K562 (cell line): ENCODE data around the gene NUP188. TPM values are rescaled to one million over a fixed set of nuclear protein-coding genes. Genes with fewer than 3 reads are reported as not detected.

Source experiments
- ATAC-seq: fragments of 200-7000 bp; cut with Tn5 transposase; 3 replicates; pipeline ENCODE4 v1.9.1; 2020; ENCODE audit warnings: moderate library complexity
- BruUV-seq: library from RNA; stranded (reverse); fragments of 400-500 nt; replicated peaks from 2 replicates; lab custom pipeline; 2021; lab: Mats Ljungman, UMichigan
- CTCF ChIA-PET: fragments of 300-600 bp; formaldehyde crosslinking; extraction: SDS; loops from one replicate; lab custom pipeline; 2021; ENCODE audit warnings: low intra/inter-chr PET ratio; lab: Yijun Ruan, JAX
- POLR2A ChIA-PET: fragments of 300-600, 350-650 bp; sonication (Branson Sonifier 250); formaldehyde crosslinking; extraction: SDS; loops from one replicate; lab custom pipeline; 2021; ENCODE audit warnings: antibody characterized with exemption, inconsistent platforms; lab: Yijun Ruan, JAX
- DNase-seq, 4 experiments: peaks; one replicate each; pipeline versions ENCODE4 v3.0.0 to v3.0.0-alpha.2; 2011 to 2018; ENCODE audit warnings: low spot score in 3 of 4, mixed read lengths in 3 of 4; ENCODE audit errors: extremely low read depth in 1 of 4
- FAIRE-seq: peaks from 2 replicates; lab custom pipeline; 2011; peaks lifted over from hg19 to GRCh38; lab: Jason Lieb, UNC
- H2AFZ ChIP-seq: 2 replicates; pipeline ENCODE4 v1.6.0; 2011; ENCODE audit warnings: low read depth, low read length, control low read depth, inconsistent platforms
- H3K27ac ChIP-seq: fragments of 200-600 bp; 3 replicates; pipeline ENCODE4 v1.8.0; 2011; ENCODE audit warnings: low read depth, mild to moderate bottlenecking, control low read depth, inconsistent platforms, low read length, moderate library complexity, mixed read lengths; ENCODE audit errors: extremely low read depth
- H3K27me3 ChIP-seq, 2 experiments: fragments of 300-600 bp in 1 of 2; 2 replicates in 1 of 2; 3 replicates in 1 of 2; pipeline versions ENCODE4 v1.6.0 to v1.8.0; 2011; ENCODE audit warnings: inconsistent platforms in 2 of 2, low read length in 2 of 2, mild to moderate bottlenecking in 1 of 2, mixed read lengths in 1 of 2, moderate library complexity in 1 of 2; ENCODE audit not compliant: control insufficient read depth in 2 of 2, insufficient read depth in 2 of 2
- H3K36me3 ChIP-seq: fragments of 300-600 bp; 3 replicates; pipeline ENCODE4 v1.8.0; 2011; ENCODE audit warnings: mild to moderate bottlenecking, low read length, inconsistent platforms; ENCODE audit not compliant: control insufficient read depth, insufficient read depth
- H3K4me1 ChIP-seq, 2 experiments: fragments of 200-600 bp in 1 of 2; replicated peaks in 1 of 2; 2 replicates in 1 of 2; 3 replicates in 1 of 2; pipeline versions ENCODE4 v1.5.1 to v1.8.0; 2011; ENCODE audit warnings: inconsistent platforms in 2 of 2, low read length in 2 of 2, mild to moderate bottlenecking in 1 of 2, mixed read lengths in 1 of 2, moderate library complexity in 1 of 2; ENCODE audit not compliant: control insufficient read depth in 2 of 2, insufficient read depth in 2 of 2
- H3K4me2 ChIP-seq: 2 replicates; pipeline ENCODE4 v1.6.1; 2011; ENCODE audit warnings: low read length, control low read depth, inconsistent platforms, mixed read lengths; ENCODE audit not compliant: insufficient read depth
- H3K4me3 ChIP-seq: fragments of 200-600 bp; sonication (generic), shearing (Covaris generic); 2 replicates; pipeline ENCODE4 v1.5.1; 2016; ENCODE audit warnings: control low read depth, inconsistent platforms
- H3K79me2 ChIP-seq: fragments of 200-600 bp; 3 replicates; pipeline ENCODE4 v1.8.0; 2011; ENCODE audit warnings: low read length, inconsistent platforms; ENCODE audit not compliant: control insufficient read depth, insufficient read depth
- H3K9ac ChIP-seq, 2 experiments: 2 replicates each; pipeline versions ENCODE4 v1.6.0 to v1.6.1; 2011; ENCODE audit warnings: low read depth in 2 of 2, low read length in 2 of 2, control low read depth in 1 of 2, inconsistent platforms in 1 of 2, mild to moderate bottlenecking in 1 of 2, mixed read lengths in 1 of 2; ENCODE audit not compliant: insufficient read depth in 1 of 2
- H3K9me1 ChIP-seq: one replicate; pipeline ENCODE4 v1.6.0; 2011; ENCODE audit warnings: inconsistent platforms, mild to moderate bottlenecking, low read length, moderate library complexity; ENCODE audit not compliant: control insufficient read depth, insufficient read depth
- H3K9me3 ChIP-seq: replicated peaks from 2 replicates; pipeline ENCODE4 v1.5.1; 2011; ENCODE audit warnings: low read depth, low read length, inconsistent platforms; ENCODE audit not compliant: control insufficient read depth, insufficient read depth
- H4K20me1 ChIP-seq: replicated peaks from 2 replicates; pipeline ENCODE4 v1.6.1; 2011; ENCODE audit warnings: low read length, inconsistent platforms, mixed read lengths; ENCODE audit not compliant: control insufficient read depth, insufficient read depth
- CBX1 ChIP-seq: sonication (generic); IDR thresholded peaks from 2 replicates; pipeline ENCODE4 v1.6.1; 2016; ENCODE audit warnings: antibody characterized with exemption, low read depth, mild to moderate bottlenecking
- CHD4 ChIP-seq: fragments of 200-600 bp; sonication (generic); IDR thresholded peaks from 3 replicates; pipeline ENCODE4 v1.6.1; 2012; ENCODE audit warnings: low read depth, mild to moderate bottlenecking, mixed read lengths, low read length, inconsistent platforms; ENCODE audit not compliant: insufficient read depth, insufficient replicate concordance, poor library complexity, severe bottlenecking
- EGR1 ChIP-seq: fragments of 450-650 bp; conservative IDR thresholded peaks from 2 replicates; pipeline ENCODE4 v1.6.1; 2017; ENCODE audit warnings: mild to moderate bottlenecking
- ESRRA ChIP-seq: fragments of 450-650 bp; IDR thresholded peaks from 2 replicates; pipeline ENCODE4 v1.6.1; 2014; ENCODE audit warnings: low read depth, mild to moderate bottlenecking, moderate library complexity, borderline replicate concordance
- ETV5 ChIP-seq: sonication (generic); formaldehyde crosslinking; IDR thresholded peaks from 2 replicates; pipeline ENCODE4 v1.4.0; 2020; ENCODE audit warnings: low read depth, mild to moderate bottlenecking, missing genetic modification reagents
- HNRNPLL ChIP-seq: fragments of 200-400 bp; formaldehyde crosslinking; IDR thresholded peaks from 2 replicates; pipeline ENCODE4 v1.6.1; 2017; ENCODE audit warnings: low read length, low read depth, mild to moderate bottlenecking; ENCODE audit not compliant: poor library complexity, severe bottlenecking
- KLF1 ChIP-seq: fragments of 450-650 bp; IDR thresholded peaks from 2 replicates; pipeline ENCODE4 v1.6.1; 2016; ENCODE audit warnings: missing genetic modification characterization, missing compliant biosample characterization
- NFE2L1 ChIP-seq: fragments of 450-650 bp; IDR thresholded peaks from 2 replicates; pipeline ENCODE4 v1.6.1; 2016; ENCODE audit warnings: missing genetic modification characterization, low read depth, mild to moderate bottlenecking, missing compliant biosample characterization, moderate library complexity, borderline replicate concordance
- PTBP1 ChIP-seq: fragments of 200-400 bp; formaldehyde crosslinking; IDR thresholded peaks from 2 replicates; pipeline ENCODE4 v1.6.1; 2017; ENCODE audit warnings: low read depth, low read length
- RCOR1 ChIP-seq, 2 experiments: IDR thresholded peaks; 2 replicates each; pipeline ENCODE4 v1.6.1; 2012; ENCODE audit warnings: low read depth in 2 of 2, low read length in 2 of 2, borderline replicate concordance in 1 of 2, improper control_type of control experiment in 1 of 2
- SETDB1 ChIP-seq: IDR thresholded peaks from one replicate; pipeline ENCODE4 v1.6.1; 2012; ENCODE audit warnings: low read length, control low read depth, inconsistent platforms
- SMAD3 ChIP-seq: fragments of 450-650 bp; formaldehyde crosslinking; conservative IDR thresholded peaks from 2 replicates; pipeline ENCODE4 v1.4.0; 2020; ENCODE audit warnings: mild to moderate bottlenecking
- SMARCA5 ChIP-seq: fragments of 450-650 bp; IDR thresholded peaks from 2 replicates; pipeline ENCODE4 v1.6.1; 2016
- SP1 ChIP-seq: sonication (generic); formaldehyde crosslinking; IDR thresholded peaks from 2 replicates; pipeline ENCODE4 v1.8.1; 2022; ENCODE audit warnings: mild to moderate bottlenecking, missing genetic modification reagents
- SRSF3 ChIP-seq: fragments of 200-400 bp; formaldehyde crosslinking; IDR thresholded peaks from 2 replicates; pipeline ENCODE4 v1.6.1; 2016; ENCODE audit warnings: mild to moderate bottlenecking, low read length, moderate library complexity; ENCODE audit not compliant: insufficient read depth
- STAT5B ChIP-seq: fragments of 250-450 bp; sonication (Bioruptor Pico); IDR thresholded peaks from 2 replicates; pipeline ENCODE4 v1.8.0; 2021; ENCODE audit warnings: mild to moderate bottlenecking, inconsistent platforms
- YBX1 ChIP-seq: fragments of 450-650 bp; IDR thresholded peaks from 2 replicates; pipeline ENCODE4 v1.7.1; 2016; ENCODE audit warnings: mild to moderate bottlenecking
- ZBTB7A ChIP-seq: IDR thresholded peaks from 2 replicates; pipeline ENCODE4 v1.6.1; 2011; ENCODE audit warnings: low read depth, mild to moderate bottlenecking, low read length, moderate library complexity, borderline replicate concordance; ENCODE audit not compliant: control insufficient read depth
- WGBS: fragments of 100-300 bp; shearing (Covaris generic); methylation state at CpG from one replicate; pipeline ENCODE4 v1.1.6; 2016; ENCODE audit warnings: low coverage, mixed read lengths; ENCODE audit not compliant: insufficient coverage; ENCODE audit errors: missing lambda C conversion rate; 5-methylcytosine and 5-hydroxymethylcytosine counted together
- in situ Hi-C: fragments of 300-500 bp; cut with MboI; formaldehyde crosslinking; loops from 4 replicates; pipeline ENCODE4 v1.15.0; 2018; ENCODE audit warnings: inconsistent platforms, mixed read lengths
- intact Hi-C: fragments of 100-400 bp; cut with micrococcal nuclease; formaldehyde crosslinking; loops from 2 replicates; pipeline ENCODE4 v1.14.2; 2022
- polyA plus RNA-seq, 8 experiments: library from polyadenylated mRNA; depleted of rRNA in 4 of 8; stranded (reverse) in 5 of 8; unstranded in 3 of 8; fragments of >200 nt; fragmentation: Nextera tagmentation in 2 of 8; fragmentation: Illumina TruSeq in 1 of 8; extraction: Ambion mirVana in 2 of 8; extraction: Trizol in 1 of 8; gene quantifications; 2 replicates each; pipeline versions ENCODE4 v1.2.1 to v1.2.3, GENCODE V29; 2011 to 2014; ENCODE audit warnings: inconsistent platforms in 1 of 8, missing spikeins in 1 of 8
- total RNA-seq, 7 experiments: library from RNA; depleted of rRNA in 6 of 7; stranded (reverse); fragments of >200 nt in 6 of 7; fragmentation: Illumina TruSeq in 2 of 7; extraction: Trizol in 2 of 7; gene quantifications; 2 replicates each; pipeline versions ENCODE4 v1.2.1 to v1.2.3, GENCODE V29; 2011 to 2021; ENCODE audit warnings: low replicate concordance in 1 of 7
- TF ChIP-seq, protein P1 (sequence below): fragments of 250-450 bp; sonication (Bioruptor Pico); IDR thresholded peaks from 2 replicates; pipeline ENCODE4 v1.4.0; 2020

The NUP188 gene
- total and polyA plus RNA-seq, 9 of the 15 experiments (the other 6 are each of a cell fraction or from before 2014, with no cell fraction given), result 11.7 to 135 (median 70.6) TPM

DNA sequence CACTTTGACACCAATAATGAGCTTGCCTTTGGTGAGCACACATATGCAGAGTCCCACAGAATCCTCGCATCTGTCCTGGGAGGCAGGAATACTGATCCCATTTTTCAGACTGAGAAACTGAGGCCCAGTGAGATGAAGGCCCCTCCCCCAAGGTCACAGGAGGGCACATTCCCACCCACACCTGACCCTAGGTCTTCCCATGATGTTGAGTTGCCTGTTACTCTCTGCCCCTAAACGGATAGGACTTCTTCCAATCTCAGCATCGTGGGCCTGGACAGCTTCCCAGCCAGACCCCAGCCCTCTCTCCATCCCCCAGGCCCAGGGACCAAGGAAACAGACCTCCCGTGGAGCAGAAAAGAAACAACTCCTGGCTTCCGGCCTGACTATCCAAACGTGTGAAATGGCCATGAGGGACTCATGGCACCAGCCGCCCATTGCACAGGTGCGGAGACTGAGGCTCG, 79.8 kb downstream of the NUP188 start:
- peak overlapping the region; percentile 89 for H3K4me2 ChIP-seq
- H3K36me3 ChIP-seq, result peaks cover 7% of the 10 kb centered on the region; the same call in 1 of the 3 replicates
- peak overlapping the region; percentile 68 for H3K27ac ChIP-seq
- peaks cover 8% of the 10 kb centered on the region for H3K9me1 ChIP-seq
- peak overlapping the region; percentile 56 for H3K4me3 ChIP-seq
- intact Hi-C loops, result loop anchor here (5.0 kb wide), 1 partner anchor 85 kb away; the partner anchor contains the start of genes CRAT and PTPA
- no peak for FAIRE-seq
- 9% methylated on average over 8 of the region's 9 CpGs for WGBS
- DNase-seq, result peak in 1 of 4 experiments; percentile 50
- H3K9me3 ChIP-seq, result no peaks in the 10 kb centered on the region
- H4K20me1 ChIP-seq, result no peaks in the 10 kb centered on the region
- in situ Hi-C loops, result no loop called here
- H3K27me3 ChIP-seq, result no peaks in the 10 kb centered on the region
- CTCF ChIA-PET, result no interaction called here
- no peak for ATAC-seq
- H3K9ac ChIP-seq, result peak overlapping the region; percentile 64 to 99
- H3K79me2 ChIP-seq, result peaks cover 51% of the 10 kb centered on the region
- peaks cover 45 to 71% of the 10 kb centered on the region in 2 experiments for H3K4me1 ChIP-seq
- POLR2A ChIA-PET, result no interaction called here
- BruUV-seq, result no TSS peak
- H2AFZ ChIP-seq, result peak overlapping the region; percentile 65
- TF ChIP-seq SMARCA5, result peak; percentile 85
- TF ChIP-seq ESRRA, result peak; percentile 95
- no peak; the same call in 1 of the 2 replicates for TF ChIP-seq ETV5 (CRISPR knock-in tag)
- no peak for TF ChIP-seq SMAD3 (CRISPR knock-in tag)
- TF ChIP-seq, protein P1, sequence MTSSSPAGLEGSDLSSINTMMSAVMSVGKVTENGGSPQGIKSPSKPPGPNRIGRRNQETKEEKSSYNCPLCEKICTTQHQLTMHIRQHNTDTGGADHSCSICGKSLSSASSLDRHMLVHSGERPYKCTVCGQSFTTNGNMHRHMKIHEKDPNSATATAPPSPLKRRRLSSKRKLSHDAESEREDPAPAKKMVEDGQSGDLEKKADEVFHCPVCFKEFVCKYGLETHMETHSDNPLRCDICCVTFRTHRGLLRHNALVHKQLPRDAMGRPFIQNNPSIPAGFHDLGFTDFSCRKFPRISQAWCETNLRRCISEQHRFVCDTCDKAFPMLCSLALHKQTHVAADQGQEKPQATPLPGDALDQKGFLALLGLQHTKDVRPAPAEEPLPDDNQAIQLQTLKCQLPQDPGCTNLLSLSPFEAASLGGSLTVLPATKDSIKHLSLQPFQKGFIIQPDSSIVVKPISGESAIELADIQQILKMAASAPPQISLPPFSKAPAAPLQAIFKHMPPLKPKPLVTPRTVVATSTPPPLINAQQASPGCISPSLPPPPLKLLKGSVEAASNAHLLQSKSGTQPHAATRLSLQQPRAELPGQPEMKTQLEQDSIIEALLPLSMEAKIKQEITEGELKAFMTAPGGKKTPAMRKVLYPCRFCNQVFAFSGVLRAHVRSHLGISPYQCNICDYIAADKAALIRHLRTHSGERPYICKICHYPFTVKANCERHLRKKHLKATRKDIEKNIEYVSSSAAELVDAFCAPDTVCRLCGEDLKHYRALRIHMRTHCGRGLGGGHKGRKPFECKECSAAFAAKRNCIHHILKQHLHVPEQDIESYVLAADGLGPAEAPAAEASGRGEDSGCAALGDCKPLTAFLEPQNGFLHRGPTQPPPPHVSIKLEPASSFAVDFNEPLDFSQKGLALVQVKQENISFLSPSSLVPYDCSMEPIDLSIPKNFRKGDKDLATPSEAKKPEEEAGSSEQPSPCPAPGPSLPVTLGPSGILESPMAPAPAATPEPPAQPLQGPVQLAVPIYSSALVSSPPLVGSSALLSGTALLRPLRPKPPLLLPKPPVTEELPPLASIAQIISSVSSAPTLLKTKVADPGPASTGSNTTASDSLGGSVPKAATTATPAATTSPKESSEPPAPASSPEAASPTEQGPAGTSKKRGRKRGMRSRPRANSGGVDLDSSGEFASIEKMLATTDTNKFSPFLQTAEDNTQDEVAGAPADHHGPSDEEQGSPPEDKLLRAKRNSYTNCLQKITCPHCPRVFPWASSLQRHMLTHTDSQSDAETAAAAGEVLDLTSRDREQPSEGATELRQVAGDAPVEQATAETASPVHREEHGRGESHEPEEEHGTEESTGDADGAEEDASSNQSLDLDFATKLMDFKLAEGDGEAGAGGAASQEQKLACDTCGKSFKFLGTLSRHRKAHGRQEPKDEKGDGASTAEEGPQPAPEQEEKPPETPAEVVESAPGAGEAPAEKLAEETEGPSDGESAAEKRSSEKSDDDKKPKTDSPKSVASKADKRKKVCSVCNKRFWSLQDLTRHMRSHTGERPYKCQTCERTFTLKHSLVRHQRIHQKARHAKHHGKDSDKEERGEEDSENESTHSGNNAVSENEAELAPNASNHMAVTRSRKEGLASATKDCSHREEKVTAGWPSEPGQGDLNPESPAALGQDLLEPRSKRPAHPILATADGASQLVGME, result no peak
- peak; percentile 23 for TF ChIP-seq CHD4
- TF ChIP-seq CBX1, result peak; percentile 75
- no peak for TF ChIP-seq KLF1 (tag)
- TF ChIP-seq SETDB1, result no peak
- TF ChIP-seq EGR1, result 0 out of 2 replicates have a peak, but pooled peaks have one; percentile 8
- peak in 1 of 2 experiments; percentile 51; a peak in 1 of 4 replicates for TF ChIP-seq RCOR1 (IDR thresholded peaks at IDR 0.05; ENCODE audit: borderline replicate concordance in 1 of 2, low read depth in 2 of 2, low read length in 2 of 2)
- no peak for TF ChIP-seq NFE2L1
- no peak for TF ChIP-seq SRSF3
- no peak for TF ChIP-seq STAT5B (CRISPR knock-in tag)
- no peak for TF ChIP-seq YBX1
- TF ChIP-seq ZBTB7A, result peak; percentile 36; the same call in 1 of the 2 replicates
- peak; percentile 82 for TF ChIP-seq PTBP1
- peak; percentile 9 for TF ChIP-seq SP1 (CRISPR knock-in tag)
- no peak for TF ChIP-seq HNRNPLL
